Fibroblast of lung (primary cell): ENCODE measurements around the gene CFAP45. TPM values are rescaled to one million over a fixed set of nuclear protein-coding genes. Genes with fewer than 3 reads are reported as not detected.

Experiments
- DNase-seq, 2 donors: peaks; one replicate each; pipeline versions ENCODE4 v3.0.0 to v3.0.0-alpha.2; 2010; ENCODE audit warnings: low read depth in 2 of 2
- H2AFZ ChIP-seq: 2 replicates; pipeline ENCODE4 v1.5.1; 2012; ENCODE audit warnings: low read length, control low read depth, inconsistent platforms
- H3K27ac ChIP-seq: 2 replicates; pipeline ENCODE4 v1.5.1; 2011; ENCODE audit warnings: low read length, control low read depth; ENCODE audit not compliant: insufficient read depth
- H3K27me3 ChIP-seq: 2 replicates; pipeline ENCODE4 v1.5.1; 2011; ENCODE audit warnings: mild to moderate bottlenecking, low read length; ENCODE audit not compliant: control insufficient read depth, insufficient read depth
- H3K36me3 ChIP-seq: 2 replicates; pipeline ENCODE4 v1.5.1; 2011; ENCODE audit warnings: low read length; ENCODE audit not compliant: control insufficient read depth, insufficient read depth
- H3K4me1 ChIP-seq: 2 replicates; pipeline ENCODE4 v1.5.1; 2011; ENCODE audit warnings: low read length; ENCODE audit not compliant: control insufficient read depth, insufficient read depth; ENCODE audit errors: extremely low read depth
- H3K4me2 ChIP-seq: 2 replicates; pipeline ENCODE4 v1.5.1; 2011; ENCODE audit warnings: low read length, control low read depth; ENCODE audit not compliant: insufficient read depth; ENCODE audit errors: extremely low read depth
- H3K4me3 ChIP-seq, 4 experiments: fragments of 200-600 bp in 1 of 4; sonication (generic) in 1 of 4; replicated peaks in 1 of 4; 2 replicates each; pipeline ENCODE4 v1.5.1; 2011 to 2016; ENCODE audit warnings: low read length in 4 of 4, low read depth in 3 of 4, mild to moderate bottlenecking in 3 of 4, control low read depth in 2 of 4, inconsistent platforms in 1 of 4, mixed read lengths in 1 of 4; ENCODE audit not compliant: insufficient read depth in 1 of 4; ENCODE audit errors: control extremely low read depth in 1 of 4
- H3K79me2 ChIP-seq: 2 replicates; pipeline ENCODE4 v1.5.1; 2012; ENCODE audit warnings: mild to moderate bottlenecking, low read length, inconsistent platforms; ENCODE audit not compliant: control insufficient read depth, insufficient read depth
- H3K9ac ChIP-seq: 2 replicates; pipeline ENCODE4 v1.5.1; 2011; ENCODE audit warnings: mild to moderate bottlenecking, low read length, control low read depth; ENCODE audit not compliant: insufficient read depth
- H3K9me3 ChIP-seq: 2 replicates; pipeline ENCODE4 v1.5.1; 2012; ENCODE audit warnings: low read depth, low read length; ENCODE audit not compliant: control insufficient read depth, insufficient read depth
- H4K20me1 ChIP-seq: 2 replicates; pipeline ENCODE4 v1.5.1; 2011; ENCODE audit warnings: low read length; ENCODE audit not compliant: control insufficient read depth, insufficient read depth; ENCODE audit errors: extremely low read depth
- CTCF ChIP-seq, 2 donors: IDR thresholded peaks in 1 of 2; conservative IDR thresholded peaks in 1 of 2; 1 replicate in 1 of 2; 2 replicates in 1 of 2; pipeline ENCODE4 v1.5.1; 2011 to 2012; ENCODE audit warnings: low read length in 2 of 2, control low read depth in 1 of 2, inconsistent platforms in 1 of 2, low read depth in 1 of 2, mild to moderate bottlenecking in 1 of 2
- EZH2 ChIP-seq: IDR thresholded peaks from 2 replicates; pipeline ENCODE4 v1.5.1; 2012; ENCODE audit warnings: low read length, control low read depth, mild to moderate bottlenecking; ENCODE audit errors: missing control alignments
- polyA plus RNA-seq, 2 donors: library from polyadenylated mRNA; depleted of rRNA in 1 of 2; stranded (reverse) in 1 of 2; unstranded in 1 of 2; fragments of >200 nt; gene quantifications; 2 replicates each; pipeline ENCODE4 v1.2.1, GENCODE V29; 2011 to 2012; ENCODE audit warnings: missing spikeins in 1 of 2
- total RNA-seq: library from RNA; depleted of rRNA; stranded (reverse); fragments of >200 nt; gene quantifications from 2 replicates; pipeline ENCODE4 v1.2.1, GENCODE V29; 2014

CFAP45 gene
- total and polyA plus RNA-seq, 2 donors (not counting 1 experiment from before 2014, with no cell fraction given) = 1.2 to 1.5 TPM

GRCh38 chr1:159827102-159827490, 72.9 kb downstream of the CFAP45 start:
- Histone ChIP-seq H3K27me3 (peaks cover 13% of the 10 kb centered on the region), H3K27ac (no peak overlapping the region), H3K9me3 (no peaks in the 10 kb centered on the region), H3K36me3 (no peaks in the 10 kb centered on the region), H3K4me2 (no peak overlapping the region), H3K4me3 (no peak overlapping the region), H3K79me2 (no peaks in the 10 kb centered on the region), H2AFZ (no peak overlapping the region), H3K9ac (no peak overlapping the region), H3K4me1 (peaks cover 2% of the 10 kb centered on the region), H4K20me1 (no peaks in the 10 kb centered on the region)
- TF ChIP-seq CTCF (conservative IDR thresholded peaks at IDR 0.05 in 1 of 2, IDR thresholded peaks at IDR 0.05 in 1 of 2; ENCODE audit: low read depth in 1 of 2, low read length in 2 of 2) (no peak), EZH2 (no peak)
- no peak for DNase-seq

- Histone ChIP-seq H3K79me2 (no peaks in the 10 kb centered on the region), H4K20me1 (no peaks in the 10 kb centered on the region), H3K9ac (no peak within 1 kb of the TSS), H3K4me1 (peaks cover 2% of the 10 kb centered on the region), H2AFZ (no peak within 1 kb of the TSS), H3K27ac (no peak within 1 kb of the TSS), H3K9me3 (no peaks in the 10 kb centered on the region), H3K27me3 (peaks cover 15% of the 10 kb centered on the region), H3K36me3 (no peaks in the 10 kb centered on the region), H3K4me2 (no peak within 1 kb of the TSS), H3K4me3 (no peak within 1 kb of the TSS)
- no peak for DNase-seq
- TF ChIP-seq CTCF (conservative IDR thresholded peaks at IDR 0.05 in 1 of 2, IDR thresholded peaks at IDR 0.05 in 1 of 2; ENCODE audit: low read depth in 1 of 2, low read length in 2 of 2) = no peak
- no peak for TF ChIP-seq EZH2
Observed at GRCh38 chr1:159826441-159827101, 73.4 kb downstream of the CFAP45 start, which contains the start of gene SLAMF8. SLAMF8 (plus strand) TSS chr1:159826873; CDS start chr1:159826899, 26 bp downstream.

- H3K36me3 ChIP-seq = no peaks in the 10 kb centered on the region
- no peak for DNase-seq
- H3K79me2 ChIP-seq = no peaks in the 10 kb centered on the region
- H3K9ac ChIP-seq = no peak overlapping the region
- peaks cover 2% of the 10 kb centered on the region for H3K4me1 ChIP-seq
- no peaks in the 10 kb centered on the region for H4K20me1 ChIP-seq
- H3K4me3 ChIP-seq = no peak overlapping the region
- H3K27me3 ChIP-seq = peaks cover 15% of the 10 kb centered on the region
- TF ChIP-seq CTCF (conservative IDR thresholded peaks at IDR 0.05 in 1 of 2, IDR thresholded peaks at IDR 0.05 in 1 of 2; ENCODE audit: low read depth in 1 of 2, low read length in 2 of 2) (no peak), EZH2 (no peak)
- no peak overlapping the region for H2AFZ ChIP-seq
- no peak overlapping the region for H3K4me2 ChIP-seq
- no peaks in the 10 kb centered on the region for H3K9me3 ChIP-seq
- H3K27ac ChIP-seq = no peak overlapping the region
Observed at GRCh38 chr1:159825564-159825963, 74.4 kb downstream of the CFAP45 start.
